ENCODE data around the gene FGF14. TPM values are rescaled to one million over a fixed set of nuclear protein-coding genes. Genes with fewer than 3 reads are reported as not detected.

The FGF14 gene
- total RNA-seq, 1 experiment from 2014 or later = not detected

GRCh38 chr13:101661839-101662238 lies 740.0 kb downstream of the FGF14 start:
- Histone ChIP-seq H3K9me2 (replicated peaks; ENCODE audit: low read length) (no peaks in the 10 kb centered on the region), H3K4me2 (ENCODE audit: low read length) (no peak overlapping the region), H2AFZ (ENCODE audit: low read length) (no peak overlapping the region), H3K9ac (ENCODE audit: low read length) (no peak overlapping the region), H3K36me3 (ENCODE audit: low read depth, low read length) (no peaks in the 10 kb centered on the region), H4K20me1 (ENCODE audit: low read length) (no peaks in the 10 kb centered on the region), H3K4me1 (ENCODE audit: insufficient read depth, low read length) (no peaks in the 10 kb centered on the region), H3K27ac (ENCODE audit: low read length) (no peak overlapping the region), H3F3A (ENCODE audit: low read length, unreplicated experiment) (no peaks in the 10 kb centered on the region), H3K79me2 (ENCODE audit: low read length) (no peaks in the 10 kb centered on the region), H3K9me3 (ENCODE audit: low read length) (no peaks in the 10 kb centered on the region), H3K27me3 (ENCODE audit: low read length) (no peaks in the 10 kb centered on the region), H3K4me3 (ENCODE audit: low read length) (no peak overlapping the region)
- TF ChIP-seq EZH2 (IDR thresholded peaks at IDR 0.05; ENCODE audit: low read length, unreplicated experiment) = no peak
- no peak for TF ChIP-seq EZH2phosphoT487 (IDR thresholded peaks at IDR 0.05; ENCODE audit: borderline replicate concordance, low read length)
- no peak for TF ChIP-seq CTCF (conservative IDR thresholded peaks at IDR 0.05; ENCODE audit: low read depth, low read length)
- CTCF ChIA-PET = no interaction called here
- intact Hi-C loops (cut with micrococcal nuclease) = no loop called here
- POLR2A ChIA-PET (ENCODE audit: unreplicated experiment) = no interaction called here
- ATAC-seq = no peak
- DNase-seq = no peak
- BruUV-seq (replicated peaks) = no TSS peak

Small RNA genes lying within 50 kb of the gene (microRNA-seq; reads per million reads assigned to microRNA genes)
- gene MIR2681 (ENCODE audit: unreplicated experiment) = not detected
- not detected for gene MIR4705 (ENCODE audit: unreplicated experiment)

Other genes with a start within 250 kb of the FGF14 start
- 16.1 and 30.4 TPM in 2 replicates for gene TPP2, start 194.9 kb upstream of the FGF14 start, total RNA-seq (2014; rRNA removed)

Measured in PC-3 (cell line).